Measurements from ENCODE around the gene LAYN. TPM values are rescaled to one million over a fixed set of nuclear protein-coding genes. Genes with fewer than 3 reads are reported as not detected.

LAYN gene
- total RNA-seq, 1 donor from 2014 or later, result 2.8 TPM

- no peak for DNase-seq
- no peak overlapping the region for H3K4me3 ChIP-seq
- H3K27me3 ChIP-seq (ENCODE audit: low read depth), result no peaks in the 10 kb centered on the region
- H3K27ac ChIP-seq (replicated peaks), result no peak overlapping the region
- no peaks in the 10 kb centered on the region for H3K36me3 ChIP-seq
- no peak for TF ChIP-seq CTCF (IDR thresholded peaks at IDR 0.05; ENCODE audit: borderline replicate concordance)
- no peaks in the 10 kb centered on the region for H3K4me1 ChIP-seq
- intact Hi-C loops (cut with micrococcal nuclease), result no loop called here
- no peaks in the 10 kb centered on the region for H3K9me3 ChIP-seq (replicated peaks)
Measured at GRCh38 chr11:111525456-111525855, 15.1 kb upstream of the LAYN start.

DNA sequence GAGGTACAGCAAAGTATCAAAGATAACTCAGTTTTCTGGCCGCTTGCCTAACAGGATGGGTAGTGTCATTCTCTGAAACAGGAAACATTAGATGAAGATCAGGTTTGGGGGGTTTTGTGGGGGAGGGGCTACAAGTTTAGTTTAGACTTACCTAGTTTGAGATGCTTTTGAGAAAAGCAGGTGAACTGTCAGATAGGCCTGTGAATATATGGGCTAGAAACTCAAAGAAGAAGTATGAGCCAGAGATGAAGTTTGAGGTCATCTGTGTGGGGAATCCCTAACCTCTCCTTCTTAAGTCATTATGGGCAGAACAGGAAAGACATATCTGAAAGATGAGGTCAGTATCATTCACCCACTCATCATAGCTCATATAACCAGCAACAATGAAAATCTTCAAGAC is 14.0 kb upstream of the LAYN start:
- TF ChIP-seq CTCF (IDR thresholded peaks at IDR 0.05; ENCODE audit: borderline replicate concordance), result no peak
- DNase-seq, result no peak
- Histone ChIP-seq H3K4me1 (no peaks in the 10 kb centered on the region), H3K27ac (replicated peaks) (no peak overlapping the region), H3K9me3 (replicated peaks) (no peaks in the 10 kb centered on the region), H3K27me3 (ENCODE audit: low read depth) (no peaks in the 10 kb centered on the region), H3K4me3 (no peak overlapping the region), H3K36me3 (no peaks in the 10 kb centered on the region)
- intact Hi-C loops (cut with micrococcal nuclease), result no loop called here

DNA sequence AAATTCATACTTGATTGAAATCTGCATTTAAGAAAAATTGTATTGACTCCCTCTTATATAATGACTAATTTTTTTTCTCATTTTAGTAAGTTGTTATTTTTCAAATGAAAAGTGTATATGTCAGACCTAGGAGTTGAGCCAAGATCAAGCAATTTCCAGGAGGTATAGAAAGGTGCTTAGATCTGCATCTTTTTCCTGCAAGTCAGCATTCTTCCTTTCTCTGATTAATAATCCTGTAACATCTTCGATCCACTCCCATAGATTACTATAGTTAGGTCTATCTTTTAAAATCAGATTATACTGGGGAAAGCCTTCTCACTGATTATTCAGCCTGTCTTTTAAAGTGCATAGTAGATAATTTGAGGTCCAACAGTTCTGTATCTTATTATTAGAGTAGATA is 13.2 kb upstream of the LAYN start:
- H3K4me1 ChIP-seq, result no peaks in the 10 kb centered on the region
- DNase-seq, result no peak
- H3K27ac ChIP-seq (replicated peaks), result no peak overlapping the region
- no peak for TF ChIP-seq CTCF (IDR thresholded peaks at IDR 0.05; ENCODE audit: borderline replicate concordance)
- no peak overlapping the region for H3K4me3 ChIP-seq
- no peaks in the 10 kb centered on the region for H3K36me3 ChIP-seq
- H3K27me3 ChIP-seq (ENCODE audit: low read depth), result peaks cover 3% of the 10 kb centered on the region
- no peaks in the 10 kb centered on the region for H3K9me3 ChIP-seq (replicated peaks)
- intact Hi-C loops (cut with micrococcal nuclease), result no loop called here

GRCh38 chr11:111528557-111528956 is 12.0 kb upstream of the LAYN start:
- DNase-seq, result no peak
- TF ChIP-seq CTCF (IDR thresholded peaks at IDR 0.05; ENCODE audit: borderline replicate concordance), result no peak
- H3K4me3 ChIP-seq, result no peak overlapping the region
- no peaks in the 10 kb centered on the region for H3K9me3 ChIP-seq (replicated peaks)
- H3K4me1 ChIP-seq, result no peaks in the 10 kb centered on the region
- peaks cover 11% of the 10 kb centered on the region for H3K27me3 ChIP-seq (ENCODE audit: low read depth)
- H3K27ac ChIP-seq (replicated peaks), result no peak overlapping the region
- no peaks in the 10 kb centered on the region for H3K36me3 ChIP-seq
- intact Hi-C loops (cut with micrococcal nuclease), result no loop called here

GRCh38 chr11:111530091-111530490 is 10.4 kb upstream of the LAYN start:
- no peak for TF ChIP-seq CTCF (IDR thresholded peaks at IDR 0.05; ENCODE audit: borderline replicate concordance)
- intact Hi-C loops (cut with micrococcal nuclease), result no loop called here
- Histone ChIP-seq H3K4me1 (no peaks in the 10 kb centered on the region), H3K9me3 (replicated peaks) (no peaks in the 10 kb centered on the region), H3K27ac (replicated peaks) (no peak overlapping the region), H3K36me3 (no peaks in the 10 kb centered on the region), H3K27me3 (ENCODE audit: low read depth) (peaks cover 24% of the 10 kb centered on the region), H3K4me3 (no peak overlapping the region)
- DNase-seq, result no peak

DNA sequence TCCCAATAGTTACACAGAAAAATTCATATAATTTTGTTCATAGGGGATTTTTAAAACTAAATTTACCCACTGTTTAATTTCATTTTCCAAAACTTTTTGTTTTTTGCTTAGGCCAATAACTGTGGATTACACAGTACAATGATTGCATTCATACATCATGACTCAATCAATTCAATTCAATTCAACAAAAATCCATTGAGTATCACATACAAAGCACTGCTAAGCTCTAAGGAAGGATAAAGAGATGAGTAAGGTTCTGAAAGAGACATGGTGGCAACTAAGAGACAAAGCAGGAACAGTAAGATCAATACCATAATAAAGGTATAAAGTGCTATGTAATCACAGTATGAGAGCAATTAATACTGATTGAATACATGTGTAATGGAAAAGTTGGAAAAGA is 9.4 kb upstream of the LAYN start:
- Histone ChIP-seq H3K36me3 (no peaks in the 10 kb centered on the region), H3K4me3 (no peak overlapping the region)
- intact Hi-C loops (cut with micrococcal nuclease), result no loop called here

More for the DNA sequence above, 9.4 kb upstream of the LAYN start:
- Histone ChIP-seq H3K4me1 (no peaks in the 10 kb centered on the region), H3K27ac (replicated peaks) (no peak overlapping the region), H3K9me3 (replicated peaks) (no peaks in the 10 kb centered on the region), H3K27me3 (ENCODE audit: low read depth) (peaks cover 31% of the 10 kb centered on the region)
- TF ChIP-seq CTCF (IDR thresholded peaks at IDR 0.05; ENCODE audit: borderline replicate concordance), result no peak
- no peak for DNase-seq

Measured in left ventricle myocardium inferior (tissue), 1 donor.